ENCODE data around the gene KCTD10. TPM values are rescaled to one million over a fixed set of nuclear protein-coding genes. Genes with fewer than 3 reads are reported as not detected.

The KCTD10 gene
- total RNA-seq, 1 experiment from 2014 or later = 71.3 TPM

DNA sequence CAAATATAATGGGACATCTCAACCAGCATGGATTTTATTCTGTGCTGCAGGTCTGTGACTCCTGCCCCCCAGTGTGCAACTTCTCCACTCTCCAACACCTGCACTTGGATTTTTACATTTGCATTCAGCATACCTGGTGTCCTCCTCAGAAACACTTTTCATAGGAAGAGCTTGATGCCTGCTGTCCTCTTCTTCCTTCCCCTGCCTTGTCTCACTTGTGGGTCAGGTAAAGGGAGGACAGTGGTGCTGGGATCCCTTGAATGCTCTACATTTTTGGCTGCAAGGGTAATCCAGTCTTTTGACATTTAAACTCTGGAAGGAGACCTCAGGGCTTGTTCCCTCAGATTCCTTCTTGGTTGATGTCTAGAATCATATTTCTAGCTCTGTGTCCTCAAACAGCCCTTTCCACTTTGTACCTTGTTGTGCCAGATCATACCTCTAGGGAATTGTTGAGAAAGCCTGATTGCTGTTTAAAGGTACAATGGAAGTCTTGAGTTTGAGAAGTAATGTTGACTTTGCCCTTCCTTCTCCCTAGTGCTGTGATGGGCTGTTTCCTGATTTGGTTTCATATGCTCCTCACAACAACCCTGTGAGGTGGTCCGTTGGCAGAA is 13.0 kb upstream of the KCTD10 start:
- Histone ChIP-seq H4K20me1 (ENCODE audit: control insufficient read depth, insufficient read depth, insufficient read length) (no peaks in the 10 kb centered on the region), H3K23ac (ENCODE audit: insufficient read length, low read depth, low read length) (no peak overlapping the region), H4K91ac (ENCODE audit: insufficient read length, low read depth, low read length) (no peak overlapping the region), H3K56ac (ENCODE audit: insufficient read length, low read depth, low read length) (no peak overlapping the region), H3K4me1 (ENCODE audit: insufficient read depth, low read length) (no peaks in the 10 kb centered on the region), H2BK12ac (ENCODE audit: insufficient read length, low read depth, low read length) (no peak overlapping the region), H3K18ac (ENCODE audit: insufficient read length, low read depth, low read length) (no peak overlapping the region), H3K9me3 (ENCODE audit: control insufficient read depth, low read depth, low read length) (no peaks in the 10 kb centered on the region), H3K23me2 (ENCODE audit: insufficient read length, low read depth, low read length, poor library complexity, severe bottlenecking) (no peaks in the 10 kb centered on the region), H3K27me3 (ENCODE audit: insufficient read depth, low read length) (no peaks in the 10 kb centered on the region), H3K79me1 (ENCODE audit: insufficient read depth, low read depth, low read length, poor library complexity, severe bottlenecking) (no peaks in the 10 kb centered on the region), H3K14ac (ENCODE audit: insufficient read depth, low read length) (no peak overlapping the region), H2BK120ac (ENCODE audit: low read depth, low read length, poor library complexity, severe bottlenecking) (no peak overlapping the region), H3K79me2 (ENCODE audit: insufficient read depth, low read length) (no peaks in the 10 kb centered on the region), H2AFZ (ENCODE audit: low read length) (no peak overlapping the region), H4K5ac (ENCODE audit: insufficient read length, low read depth, low read length) (no peak overlapping the region), H3T11ph (ENCODE audit: low read length) (no peak overlapping the region), H3K27ac (ENCODE audit: insufficient read length, low read depth, low read length) (no peak overlapping the region), H4K8ac (replicated peaks; ENCODE audit: insufficient read length, low read depth, low read length) (no peak overlapping the region), H3K4ac (ENCODE audit: low read depth, low read length) (no peak overlapping the region), H2AK5ac (ENCODE audit: insufficient read length, low read length) (no peak overlapping the region), H2BK15ac (ENCODE audit: low read depth, low read length) (no peak overlapping the region), H2BK20ac (ENCODE audit: low read depth, low read length, poor library complexity, severe bottlenecking) (no peak overlapping the region), H3K9ac (ENCODE audit: extremely low read depth, insufficient read length, low read length) (no peak overlapping the region), H2BK5ac (ENCODE audit: insufficient read length, low read length) (no peak overlapping the region), H3K4me2 (ENCODE audit: insufficient read depth, insufficient read length, low read length) (no peak overlapping the region)
- H3K36me3 Mint-ChIP-seq (ENCODE audit: insufficient read depth in 1 of 3, low read depth in 3 of 3) = peaks cover 25 to 69% (median 68%) of the 10 kb centered on the region in 3 experiments
- no peaks in the 10 kb centered on the region; a peak in 1 of 5 replicates for H3K9me3 Mint-ChIP-seq
- H3K27ac Mint-ChIP-seq = no peak overlapping the region; a peak in 1 of 7 replicates
- no peak for DNase-seq
- no CpG with 5 or more reads among the region's 1 CpG for WGBS (ENCODE audit: extremely low coverage, insufficient read length, low lambda C conversion rate)
- no peak for TF ChIP-seq CTCF (conservative IDR thresholded peaks at IDR 0.05)
- no peaks in the 10 kb centered on the region for H3K27me3 Mint-ChIP-seq (ENCODE audit: low read depth)
- peaks cover 0 to 5% of the 10 kb centered on the region in 2 experiments; a peak in 1 of 4 replicates for H3K4me1 Mint-ChIP-seq
- no peak overlapping the region for H3K4me3 Mint-ChIP-seq
